Muscle layer of colon (tissue), 2 donors: ENCODE results near the gene RAB11FIP5.

Source experiments
- H3K27ac ChIP-seq: one replicate; pipeline ENCODE4 v1.7.0; 2013; ENCODE audit warnings: low read depth, mild to moderate bottlenecking, low read length, moderate library complexity
- H3K27me3 ChIP-seq, 2 donors: one replicate each; pipeline ENCODE4 v1.7.0; 2013; ENCODE audit warnings: low read length in 2 of 2, mild to moderate bottlenecking in 2 of 2; ENCODE audit not compliant: insufficient read depth in 2 of 2, control insufficient read depth in 1 of 2
- H3K36me3 ChIP-seq: one replicate; pipeline ENCODE4 v1.7.0; 2013; ENCODE audit warnings: mild to moderate bottlenecking, low read length; ENCODE audit not compliant: insufficient read depth
- H3K4me1 ChIP-seq: one replicate; pipeline ENCODE4 v1.7.0; 2013; ENCODE audit warnings: mild to moderate bottlenecking, low read length; ENCODE audit not compliant: insufficient read depth
- H3K4me3 ChIP-seq, 2 donors: one replicate each; pipeline ENCODE4 v1.7.0; 2013; ENCODE audit warnings: low read length in 2 of 2, low read depth in 1 of 2, mild to moderate bottlenecking in 1 of 2, moderate library complexity in 1 of 2
- H3K9ac ChIP-seq: one replicate; pipeline ENCODE4 v1.7.0; 2013; ENCODE audit warnings: low read length
- H3K9me3 ChIP-seq: one replicate; pipeline ENCODE4 v1.7.0; 2013; ENCODE audit warnings: mild to moderate bottlenecking, low read length
- donor health status: abdominal sarcoma.
- donor health status: Adenocarcinoma of cecum.

Gene RAB11FIP5

DNA sequence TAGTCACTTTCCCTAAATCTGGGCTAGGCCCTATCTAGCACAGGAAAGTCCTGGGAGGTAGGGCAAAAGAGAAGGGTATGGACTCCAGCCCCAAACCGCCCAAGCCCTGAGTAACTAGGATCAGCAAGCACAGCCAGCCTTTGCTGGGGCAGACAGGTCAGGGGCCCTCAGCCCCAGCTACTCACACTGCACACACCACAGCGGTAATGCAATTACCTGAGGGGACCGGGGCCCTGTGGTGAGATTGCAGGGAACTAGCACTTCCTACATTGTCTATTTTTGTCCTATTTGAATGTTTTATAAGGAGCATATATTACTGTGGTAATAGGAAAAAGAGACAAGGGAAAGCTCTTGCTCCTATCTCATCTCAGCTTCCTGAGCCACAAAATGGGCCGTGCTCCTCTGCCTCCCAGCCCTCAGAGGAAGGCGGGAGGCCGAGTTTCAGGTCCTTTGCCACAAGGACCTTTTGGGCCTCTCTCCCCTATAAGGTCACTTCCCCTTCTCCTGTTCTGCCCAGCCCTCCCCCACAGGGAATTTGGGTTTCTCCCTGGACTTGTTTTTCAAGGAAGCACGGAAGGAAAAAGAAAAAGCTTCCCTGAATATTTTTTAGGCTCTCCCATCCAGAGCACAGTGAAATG, 20.5 kb downstream of the RAB11FIP5 start:
- Histone ChIP-seq H3K4me1 (peaks cover 27% of the 10 kb centered on the region), H3K27ac (no peak overlapping the region)

DNA sequence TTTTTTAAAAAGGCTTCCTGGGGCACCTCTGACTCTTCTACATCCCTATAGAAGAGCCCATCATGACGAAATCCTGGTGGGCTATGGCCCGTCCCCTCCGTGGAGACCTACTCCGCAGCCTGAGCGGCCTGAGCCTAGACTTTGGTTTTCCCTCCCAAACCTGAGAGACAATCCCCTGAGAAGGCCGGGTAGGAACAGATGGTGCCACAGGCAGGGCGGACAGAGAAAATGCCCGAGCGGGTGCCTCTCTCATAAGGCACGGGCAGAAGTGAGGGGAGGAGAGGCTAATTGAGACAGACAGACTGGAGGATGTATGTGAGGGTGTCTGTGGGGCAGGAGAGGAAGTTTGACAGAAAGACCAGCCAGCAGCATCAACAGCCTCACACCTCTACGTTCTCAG, 21.1 kb downstream of the RAB11FIP5 start:
- Histone ChIP-seq H3K9me3 (no peaks in the 10 kb centered on the region), H3K27me3 (no peaks in the 10 kb centered on the region), H3K27ac (no peak overlapping the region), H3K9ac (no peak overlapping the region), H3K4me1 (peaks cover 28% of the 10 kb centered on the region), H3K36me3 (peaks cover 14% of the 10 kb centered on the region), H3K4me3 (no peak overlapping the region)

More for the DNA sequence above, 20.5 kb downstream of the RAB11FIP5 start:
- Histone ChIP-seq H3K36me3 (peaks cover 8% of the 10 kb centered on the region), H3K4me3 (no peak overlapping the region), H3K27me3 (no peaks in the 10 kb centered on the region), H3K9ac (no peak overlapping the region), H3K9me3 (no peaks in the 10 kb centered on the region)

DNA sequence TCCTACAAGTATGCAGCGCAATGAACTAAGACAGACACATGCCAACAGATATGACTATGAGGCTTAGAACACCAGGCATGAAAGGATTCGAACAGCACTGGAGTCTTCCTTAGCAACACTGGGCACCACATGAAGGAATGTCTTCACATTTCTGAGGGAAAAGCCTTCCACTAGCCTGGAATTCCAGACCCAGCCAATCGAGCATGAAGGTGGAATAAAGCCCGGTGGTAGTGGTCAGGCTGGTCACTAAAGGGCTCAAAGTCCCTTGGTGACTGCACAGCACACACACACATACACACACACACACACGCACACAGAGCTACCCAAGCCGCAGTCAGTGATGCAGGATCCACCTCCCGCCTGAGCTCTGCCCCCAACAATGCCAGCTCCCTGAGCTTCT, 21.6 kb downstream of the RAB11FIP5 start:
- Histone ChIP-seq H3K9ac (no peak overlapping the region), H3K4me3 (no peak overlapping the region), H3K4me1 (peaks cover 28% of the 10 kb centered on the region), H3K36me3 (peaks cover 14% of the 10 kb centered on the region), H3K27ac (no peak overlapping the region), H3K9me3 (no peaks in the 10 kb centered on the region), H3K27me3 (no peaks in the 10 kb centered on the region)

DNA sequence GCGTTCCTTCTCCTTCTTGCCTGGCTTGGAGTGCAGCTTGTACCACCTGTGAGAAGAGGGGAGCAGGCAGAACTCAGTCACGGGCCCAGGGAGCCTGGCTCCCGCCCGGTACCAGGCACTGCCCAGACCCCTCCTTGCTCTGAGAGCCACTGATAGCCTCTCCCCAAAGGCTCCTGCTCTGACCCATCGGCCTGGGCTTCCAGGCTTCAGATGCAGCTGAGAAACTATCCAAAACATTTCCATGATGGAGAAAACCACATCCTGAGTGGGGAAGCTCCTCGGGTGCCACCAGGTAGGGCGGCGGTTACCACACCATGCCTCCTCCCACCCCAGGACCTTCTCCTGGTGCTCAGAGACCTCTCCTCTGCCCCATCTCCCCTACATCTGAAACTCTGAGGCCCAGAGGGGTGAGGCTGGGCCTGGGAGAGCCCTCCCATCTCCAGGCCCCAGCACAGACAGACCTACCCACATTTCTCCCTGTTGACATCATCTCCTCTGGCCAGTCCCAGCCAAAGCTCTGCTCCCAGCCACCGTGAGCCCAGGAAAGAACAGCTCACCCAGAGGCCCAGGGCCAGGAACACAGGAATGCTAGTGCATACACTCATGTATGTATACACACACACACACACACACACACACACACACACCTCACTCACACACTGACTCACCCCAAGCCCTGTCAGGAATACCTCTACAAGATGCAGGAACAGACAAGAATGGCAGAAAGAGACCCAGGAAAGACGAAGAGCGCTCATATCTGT, 23.3 kb downstream of the RAB11FIP5 start:
- Histone ChIP-seq H3K9ac (no peak overlapping the region), H3K9me3 (no peaks in the 10 kb centered on the region), H3K27ac (peak overlapping the region; percentile 21)

DNA sequence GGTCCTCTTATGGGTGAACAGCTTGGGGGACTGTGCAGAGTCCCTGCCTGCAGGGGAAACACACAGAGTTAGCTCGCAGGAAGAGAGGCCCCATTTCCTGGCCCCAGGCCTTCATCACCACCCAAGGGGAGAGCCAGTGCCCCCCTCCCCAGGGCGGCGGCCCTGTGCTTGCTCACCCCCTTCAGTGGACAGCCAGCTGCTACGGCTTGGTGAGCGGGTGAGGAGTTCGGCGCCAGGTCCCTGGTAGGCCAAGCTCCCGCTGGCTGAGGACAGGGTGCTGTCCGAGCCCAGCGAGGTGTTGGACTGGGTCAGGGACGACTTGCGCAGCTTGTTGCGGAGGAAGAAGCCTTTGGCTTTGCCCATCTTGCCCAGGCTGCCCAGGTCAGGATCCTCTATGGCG, 24.0 kb downstream of the RAB11FIP5 start:
- no peaks in the 10 kb centered on the region for H3K27me3 ChIP-seq
- H3K4me3 ChIP-seq: no peak overlapping the region
- peaks cover 14% of the 10 kb centered on the region for H3K36me3 ChIP-seq
- no peak overlapping the region for H3K27ac ChIP-seq
- no peak overlapping the region for H3K9ac ChIP-seq
- peaks cover 28% of the 10 kb centered on the region for H3K4me1 ChIP-seq
- no peaks in the 10 kb centered on the region for H3K9me3 ChIP-seq

More for the DNA sequence above, 23.3 kb downstream of the RAB11FIP5 start:
- H3K36me3 ChIP-seq: peaks cover 14% of the 10 kb centered on the region
- no peaks in the 10 kb centered on the region for H3K27me3 ChIP-seq
- no peak overlapping the region for H3K4me3 ChIP-seq
- peaks cover 28% of the 10 kb centered on the region for H3K4me1 ChIP-seq

DNA sequence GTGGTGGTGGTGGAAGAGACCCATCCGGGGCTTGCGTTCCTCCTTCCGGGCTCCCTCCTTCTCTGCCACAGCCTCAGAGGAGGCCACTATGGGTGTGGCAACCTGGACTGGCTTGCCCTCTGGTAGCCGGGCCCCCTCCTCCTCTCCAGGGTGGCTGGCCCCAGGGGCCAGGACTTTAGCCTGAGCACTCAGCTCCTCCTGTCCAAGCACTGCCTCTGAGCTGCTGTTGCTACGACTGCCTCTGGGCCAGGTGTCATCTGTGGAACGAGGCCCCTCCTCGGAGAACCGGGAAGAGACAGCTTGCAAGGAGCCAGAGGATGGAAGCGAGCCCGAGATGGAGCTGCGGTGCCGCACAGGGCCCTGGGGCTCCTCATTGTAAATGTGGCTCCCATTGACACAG, 24.5 kb downstream of the RAB11FIP5 start:
- Histone ChIP-seq H3K4me1 (peaks cover 28% of the 10 kb centered on the region), H3K9ac (no peak overlapping the region), H3K27me3 (no peaks in the 10 kb centered on the region), H3K4me3 (no peak overlapping the region), H3K36me3 (peaks cover 14% of the 10 kb centered on the region), H3K9me3 (no peaks in the 10 kb centered on the region), H3K27ac (no peak overlapping the region)

DNA sequence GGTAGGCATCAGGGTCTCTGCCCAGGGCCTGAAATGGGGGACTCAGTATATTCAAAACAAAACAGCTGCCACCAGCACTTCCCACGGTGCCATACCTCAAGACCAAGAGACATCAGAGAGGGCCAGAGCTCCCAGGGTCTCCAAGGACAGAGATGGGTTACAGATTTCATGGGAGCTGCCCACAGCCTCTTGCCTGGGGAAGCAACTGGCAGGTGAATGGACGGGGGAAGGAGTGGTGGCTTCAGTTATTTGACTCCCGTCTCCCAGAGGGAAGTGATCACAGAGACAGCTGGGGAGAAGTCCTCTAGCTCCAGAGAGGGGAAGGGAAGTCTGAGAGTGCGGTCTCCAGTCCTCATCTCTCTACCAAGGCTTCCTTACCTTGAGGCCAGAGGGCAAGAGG, 25.4 kb downstream of the RAB11FIP5 start:
- Histone ChIP-seq H3K27ac (no peak overlapping the region), H3K27me3 (no peaks in the 10 kb centered on the region), H3K4me1 (peaks cover 24% of the 10 kb centered on the region), H3K9ac (no peak overlapping the region), H3K9me3 (no peaks in the 10 kb centered on the region), H3K36me3 (peaks cover 20% of the 10 kb centered on the region), H3K4me3 (no peak overlapping the region)

DNA sequence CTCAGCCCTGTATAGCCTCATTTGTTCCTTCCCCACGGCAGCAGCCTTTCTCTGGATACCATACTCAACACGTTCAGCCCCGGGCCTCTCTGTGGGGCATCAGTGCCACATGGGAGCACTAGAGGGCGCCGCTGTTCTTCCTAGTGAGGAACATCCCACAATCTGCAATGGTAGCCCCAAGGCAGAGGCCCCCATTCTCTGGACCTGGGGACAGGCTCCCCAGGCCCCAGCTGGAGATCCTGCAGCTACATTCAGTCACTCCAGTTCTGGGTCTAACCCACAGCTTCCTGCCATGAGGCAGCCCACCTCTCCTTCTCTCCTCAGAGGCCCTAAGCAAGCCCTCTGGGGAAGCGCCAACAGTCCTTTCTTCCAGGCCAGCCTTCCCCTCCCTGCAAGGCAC, 27.1 kb downstream of the RAB11FIP5 start:
- H3K27me3 ChIP-seq: no peaks in the 10 kb centered on the region
- H3K4me3 ChIP-seq: no peak overlapping the region
- peaks cover 24% of the 10 kb centered on the region for H3K4me1 ChIP-seq
- H3K36me3 ChIP-seq: peaks cover 21% of the 10 kb centered on the region
- H3K9me3 ChIP-seq: no peaks in the 10 kb centered on the region
- no peak overlapping the region for H3K27ac ChIP-seq
- no peak overlapping the region for H3K9ac ChIP-seq

DNA sequence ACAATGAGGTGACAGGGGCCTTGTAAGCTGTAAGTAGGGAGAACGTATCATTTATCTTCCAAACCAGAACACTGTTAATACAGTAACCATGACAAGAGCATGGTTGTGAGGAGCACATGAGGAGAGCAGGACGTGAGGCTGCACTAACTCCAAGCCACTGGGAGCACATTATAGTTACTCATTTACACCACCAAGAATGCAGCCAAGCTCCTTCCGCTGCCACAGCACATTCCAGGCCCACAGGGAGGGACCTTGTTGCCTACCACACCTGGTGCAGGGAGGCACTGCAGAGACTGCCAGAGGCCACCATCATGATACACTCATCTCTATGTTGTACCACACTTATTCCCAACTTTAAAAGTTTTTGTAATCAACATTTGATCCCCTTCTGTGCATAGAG, 27.8 kb downstream of the RAB11FIP5 start:
- Histone ChIP-seq H3K27ac (no peak overlapping the region), H3K9ac (no peak overlapping the region), H3K9me3 (no peaks in the 10 kb centered on the region), H3K4me3 (no peak overlapping the region), H3K27me3 (no peaks in the 10 kb centered on the region), H3K4me1 (peaks cover 17% of the 10 kb centered on the region), H3K36me3 (peaks cover 21% of the 10 kb centered on the region)

DNA sequence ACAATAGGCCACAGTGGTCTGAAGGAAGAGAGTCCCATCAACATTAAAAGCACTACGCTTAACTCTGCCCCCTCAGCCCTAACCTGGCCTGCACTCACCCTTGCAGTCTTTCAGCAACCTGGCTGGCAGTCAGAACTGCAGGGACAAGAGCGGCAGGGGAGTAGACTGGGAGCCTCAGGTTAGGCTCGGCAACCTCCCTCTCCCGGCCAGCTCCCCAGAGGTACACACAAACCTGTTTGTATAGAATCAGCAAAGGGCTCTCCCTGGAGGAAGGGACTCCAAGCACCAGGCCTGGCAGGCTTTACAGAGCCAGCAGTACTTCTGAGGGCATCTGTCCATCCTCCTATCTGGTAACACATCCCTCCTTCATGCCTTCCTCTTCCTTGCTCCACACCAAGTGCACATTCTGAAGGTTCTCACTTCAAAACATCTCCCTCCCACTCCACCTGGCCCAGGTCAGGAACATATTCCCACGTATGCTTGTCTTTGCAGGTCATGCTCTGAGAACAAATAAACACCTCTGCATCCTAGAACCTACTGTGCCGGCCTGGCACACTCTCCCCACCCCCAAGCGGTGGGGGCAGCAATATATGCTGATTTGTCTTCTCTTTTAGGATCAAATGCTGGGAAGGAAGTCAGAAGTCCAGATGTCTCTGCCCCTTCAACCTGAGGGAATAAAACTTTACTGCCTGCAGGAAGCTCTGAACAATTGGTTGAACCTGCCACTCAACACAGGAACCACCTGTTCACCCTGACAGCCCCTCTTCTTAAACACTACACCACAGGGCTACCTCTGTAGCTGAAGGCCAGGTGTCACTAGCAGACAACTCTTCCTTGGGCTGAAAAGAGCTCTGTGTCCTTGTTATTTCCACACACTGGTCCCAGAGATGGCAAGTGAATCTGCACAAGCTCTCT, 28.6 kb downstream of the RAB11FIP5 start:
- H3K4me3 ChIP-seq: no peak overlapping the region
- H3K9me3 ChIP-seq: no peaks in the 10 kb centered on the region
- H3K9ac ChIP-seq: no peak overlapping the region
- peaks cover 21% of the 10 kb centered on the region for H3K36me3 ChIP-seq
- no peak overlapping the region for H3K27ac ChIP-seq
- H3K27me3 ChIP-seq: no peaks in the 10 kb centered on the region
- peaks cover 9% of the 10 kb centered on the region for H3K4me1 ChIP-seq
